Omental fat pad (tissue), 4 donors: ENCODE data around the gene AGRP. TPM values are rescaled to one million over a fixed set of nuclear protein-coding genes. Genes with fewer than 3 reads are reported as not detected.
A peak's percentile ranks its signal among the peaks of the same experiment; 100 is the strongest.

Experiments used
- ATAC-seq: fragments of 150-250 bp; one replicate; pipeline ENCODE4 v1.9.1; 2016; ENCODE audit warnings: mild to moderate bottlenecking, moderate library complexity; ENCODE audit not compliant: low FRiP score
- DNase-seq: peaks from one replicate; pipeline ENCODE4 v3.0.0-alpha.2; 2019; ENCODE audit warnings: low spot score
- CTCF ChIP-seq, 3 donors: fragments of 450-650 bp; IDR thresholded peaks; one replicate each; pipeline ENCODE4 v1.5.1; 2016 to 2017; ENCODE audit warnings: antibody characterized with exemption in 3 of 3, mild to moderate bottlenecking in 3 of 3, moderate library complexity in 2 of 3
- total RNA-seq, 4 donors: library from RNA; depleted of rRNA; stranded (reverse); fragments of >200 nt; gene quantifications; one replicate each; pipeline ENCODE4 v1.1.0, GENCODE V29; 2016

The AGRP gene
- total RNA-seq, 4 donors from 2014 or later: not detected

- ATAC-seq: no peak
- DNase-seq: no peak
- TF ChIP-seq CTCF (IDR thresholded peaks at IDR 0.05): no peak
Measured at GRCh38 chr16:67445126-67445426, 38.3 kb downstream of the AGRP start.

- ATAC-seq (no peak), DNase-seq (no peak)
- no peak for TF ChIP-seq CTCF (IDR thresholded peaks at IDR 0.05)
Measured at GRCh38 chr16:67444259-67445125, 38.9 kb downstream of the AGRP start.

GRCh38 chr16:67443265-67443664, 40.1 kb downstream of the AGRP start:
- ATAC-seq (peak; percentile 33), DNase-seq (no peak)
- no peak for TF ChIP-seq CTCF (IDR thresholded peaks at IDR 0.05)

DNA sequence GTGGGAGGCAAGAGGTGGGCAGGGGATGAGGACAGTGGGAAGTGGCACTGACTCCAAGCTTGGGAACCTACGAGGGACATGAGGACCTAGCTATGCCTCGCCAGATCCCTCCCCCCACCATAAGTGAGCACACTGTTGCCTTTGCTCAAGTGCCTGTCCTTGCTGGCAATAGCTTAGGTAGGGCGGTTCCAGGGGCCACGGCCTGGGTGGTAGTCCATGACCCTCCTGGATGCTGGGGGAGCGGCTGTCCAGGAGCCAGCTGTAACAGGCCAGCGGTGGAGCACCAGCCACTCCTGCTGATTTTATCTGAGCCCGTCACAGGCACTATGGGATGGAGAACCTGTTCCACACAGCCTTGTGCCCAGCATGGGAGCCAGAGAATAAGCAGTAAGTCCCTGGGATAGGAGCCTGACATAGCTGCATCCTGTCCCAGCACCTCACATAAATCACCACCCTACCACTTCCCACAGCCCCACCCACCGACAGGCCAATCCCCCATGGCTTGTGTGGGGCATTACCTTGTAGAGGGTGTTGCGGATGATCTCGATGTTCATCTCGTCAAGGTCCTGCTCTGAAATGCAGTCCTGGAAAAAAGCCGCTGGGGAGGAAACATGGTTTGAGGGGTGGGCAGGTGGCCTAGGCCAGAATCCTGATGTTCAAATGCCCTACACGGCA, 40.6 kb downstream of the AGRP start:
- DNase-seq: no peak
- TF ChIP-seq CTCF (IDR thresholded peaks at IDR 0.05): no peak
- no peak for ATAC-seq

- TF ChIP-seq CTCF (IDR thresholded peaks at IDR 0.05): no peak
- DNase-seq (no peak), ATAC-seq (no peak)
Measured at GRCh38 chr16:67441907-67442306, 41.4 kb downstream of the AGRP start.

GRCh38 chr16:67441271-67441753, 42.0 kb downstream of the AGRP start:
- ATAC-seq: no peak
- no peak for TF ChIP-seq CTCF (IDR thresholded peaks at IDR 0.05)
- no peak for DNase-seq
